GM19467 (cell line): ENCODE measurements around the gene TSPAN9.

Source experiments
- ATAC-seq: cut with Tn5 transposase; IDR thresholded peaks from one replicate; pipeline ENCODE4 v1.9.1; 2021; ENCODE audit warnings: mild to moderate bottlenecking, moderate library complexity; ENCODE audit not compliant: unreplicated experiment

TSPAN9 gene

GRCh38 chr12:3201339-3202051, 124.3 kb downstream of the TSPAN9 start:
- ATAC-seq = no peak

GRCh38 chr12:3202096-3202495, 124.9 kb downstream of the TSPAN9 start:
- no peak for ATAC-seq

GRCh38 chr12:3202734-3203446, 125.7 kb downstream of the TSPAN9 start:
- no peak for ATAC-seq

GRCh38 chr12:3203713-3204112, 126.5 kb downstream of the TSPAN9 start:
- ATAC-seq = no peak

GRCh38 chr12:3204143-3204542, 127.0 kb downstream of the TSPAN9 start:
- ATAC-seq = no peak

GRCh38 chr12:3204730-3205531, 127.8 kb downstream of the TSPAN9 start:
- no peak for ATAC-seq

- no peak for ATAC-seq
Observed at GRCh38 chr12:3205742-3206519, 128.8 kb downstream of the TSPAN9 start.

GRCh38 chr12:3206536-3207072, 129.4 kb downstream of the TSPAN9 start:
- ATAC-seq = no peak

GRCh38 chr12:3207175-3207574, 130.0 kb downstream of the TSPAN9 start:
- no peak for ATAC-seq

- ATAC-seq = no peak
Observed at GRCh38 chr12:3207858-3208257, 130.7 kb downstream of the TSPAN9 start.

- no peak for ATAC-seq
Observed at GRCh38 chr12:3213188-3213587, 136.0 kb downstream of the TSPAN9 start.

- ATAC-seq = no peak
Observed at GRCh38 chr12:3213768-3214167, 136.6 kb downstream of the TSPAN9 start.

- ATAC-seq = no peak
Observed at GRCh38 chr12:3214526-3215365, 137.6 kb downstream of the TSPAN9 start.

GRCh38 chr12:3215410-3215975, 138.3 kb downstream of the TSPAN9 start:
- ATAC-seq = no peak

GRCh38 chr12:3216097-3216496, 138.9 kb downstream of the TSPAN9 start:
- ATAC-seq = no peak

- ATAC-seq = no peak
Observed at GRCh38 chr12:3216726-3217682, 139.8 kb downstream of the TSPAN9 start.

GRCh38 chr12:3217683-3218079, 140.5 kb downstream of the TSPAN9 start:
- no peak for ATAC-seq
